Measurements from ENCODE around the gene MAN2B2.

Gene MAN2B2

DNA sequence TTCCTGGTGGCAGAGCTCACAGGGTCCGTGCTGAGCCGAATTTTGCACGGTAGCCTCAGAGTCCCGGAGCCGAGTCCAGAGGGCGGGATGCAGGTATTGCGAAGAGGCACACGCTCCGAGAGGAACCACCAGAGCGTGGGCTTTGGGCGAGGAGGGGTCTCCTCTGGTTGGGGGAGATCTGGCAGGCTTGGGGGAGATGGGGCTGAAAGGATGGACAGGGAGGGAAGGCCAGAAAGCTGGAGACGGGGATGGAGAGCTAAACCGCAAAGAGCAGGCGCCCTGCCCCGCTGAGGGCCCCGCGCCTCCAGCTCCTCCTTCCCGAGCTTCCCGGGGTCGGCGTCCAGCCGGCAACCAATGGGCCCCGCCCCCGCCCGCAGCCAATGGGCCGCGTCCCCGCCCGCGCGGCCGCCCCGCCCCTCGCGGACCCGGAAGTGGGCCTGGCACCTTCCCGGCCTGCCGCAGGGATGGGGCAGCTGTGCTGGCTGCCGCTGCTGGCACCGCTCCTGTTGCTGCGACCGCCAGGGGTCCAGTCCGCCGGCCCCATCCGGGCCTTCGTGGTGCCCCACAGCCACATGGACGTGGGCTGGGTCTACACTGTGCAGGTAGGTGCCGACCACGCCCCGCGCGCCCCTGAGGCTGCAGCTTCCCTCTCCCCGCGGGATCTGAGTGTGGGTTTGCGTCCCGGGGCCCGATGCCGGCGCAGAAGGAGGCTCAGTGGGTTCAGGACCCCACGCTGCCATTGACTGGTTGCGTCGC is at the start of gene MAN2B2:
Gene MAN2B2, plus strand, starts transcription at position 443 of the 756 bp plus-strand sequence. Its CDS starts 22 bp downstream, at position 465.
- peak; percentile 87 for DNase-seq (ENCODE audit: low read depth)

DNA sequence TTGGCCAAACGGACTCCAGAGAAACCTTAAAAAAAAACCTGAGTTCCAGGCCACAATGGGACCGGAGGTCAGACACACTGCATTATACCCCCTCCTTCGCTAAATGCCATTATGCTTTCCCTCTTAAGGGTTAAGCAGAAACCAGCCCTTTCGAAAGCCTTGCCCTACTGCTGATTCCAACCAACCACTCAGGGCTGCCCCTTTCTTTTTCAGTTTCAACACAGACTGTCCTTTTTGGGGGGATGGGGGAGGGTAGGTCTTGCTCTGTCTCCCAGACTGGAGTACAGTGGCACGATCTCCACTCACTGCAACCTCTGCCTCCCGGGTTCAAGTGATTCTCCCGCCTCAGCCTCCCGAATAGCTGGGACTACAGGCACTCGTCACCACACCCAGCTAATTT is 49.5 kb upstream of the MAN2B2 start:
- no peak for DNase-seq (ENCODE audit: low read depth)

DNA sequence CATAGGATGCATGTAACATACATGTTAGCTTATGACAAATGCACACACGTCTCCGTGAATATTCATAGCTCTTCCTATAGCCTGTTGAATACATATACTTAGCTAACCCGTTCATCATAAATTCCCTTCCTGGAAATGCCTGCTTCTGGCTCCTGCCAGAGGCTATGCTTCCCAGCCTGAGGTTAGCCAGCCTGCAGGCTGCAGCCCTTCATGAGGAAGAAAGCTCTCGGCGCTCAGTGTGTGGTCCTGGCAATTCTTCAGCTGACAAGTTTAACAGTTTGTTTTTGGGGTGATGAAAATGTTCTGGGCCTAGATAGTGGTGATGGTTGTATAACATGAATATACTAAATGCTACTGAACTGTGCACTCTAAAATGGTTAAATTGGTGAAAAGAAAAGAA is 48.8 kb upstream of the MAN2B2 start:
- DNase-seq (ENCODE audit: low read depth): no peak

DNA sequence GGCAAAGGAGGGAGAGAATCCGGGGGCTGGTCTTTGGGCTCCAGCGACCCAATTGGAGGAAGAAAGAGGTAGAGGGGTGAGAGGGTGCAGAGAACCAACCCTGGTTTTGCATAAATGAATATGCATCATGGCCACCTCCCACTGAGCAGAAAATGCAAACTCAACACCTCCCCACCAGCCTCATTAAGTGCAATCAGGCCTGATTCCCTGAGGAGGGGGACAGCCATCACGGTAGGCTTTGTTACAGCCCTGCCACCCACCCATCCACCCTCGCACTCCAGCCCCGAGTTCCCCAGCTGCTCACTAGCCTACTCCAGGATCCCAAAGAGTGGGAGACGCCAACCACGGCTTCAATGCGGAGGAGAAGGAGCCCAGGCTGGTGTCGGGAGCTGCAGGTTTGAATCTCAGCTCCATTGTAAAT is 48.3 kb upstream of the MAN2B2 start:
- DNase-seq (ENCODE audit: low read depth): no peak

- no peak for DNase-seq (ENCODE audit: low read depth)
Measured at GRCh38 chr4:6527259-6527658, 47.7 kb upstream of the MAN2B2 start.

DNA sequence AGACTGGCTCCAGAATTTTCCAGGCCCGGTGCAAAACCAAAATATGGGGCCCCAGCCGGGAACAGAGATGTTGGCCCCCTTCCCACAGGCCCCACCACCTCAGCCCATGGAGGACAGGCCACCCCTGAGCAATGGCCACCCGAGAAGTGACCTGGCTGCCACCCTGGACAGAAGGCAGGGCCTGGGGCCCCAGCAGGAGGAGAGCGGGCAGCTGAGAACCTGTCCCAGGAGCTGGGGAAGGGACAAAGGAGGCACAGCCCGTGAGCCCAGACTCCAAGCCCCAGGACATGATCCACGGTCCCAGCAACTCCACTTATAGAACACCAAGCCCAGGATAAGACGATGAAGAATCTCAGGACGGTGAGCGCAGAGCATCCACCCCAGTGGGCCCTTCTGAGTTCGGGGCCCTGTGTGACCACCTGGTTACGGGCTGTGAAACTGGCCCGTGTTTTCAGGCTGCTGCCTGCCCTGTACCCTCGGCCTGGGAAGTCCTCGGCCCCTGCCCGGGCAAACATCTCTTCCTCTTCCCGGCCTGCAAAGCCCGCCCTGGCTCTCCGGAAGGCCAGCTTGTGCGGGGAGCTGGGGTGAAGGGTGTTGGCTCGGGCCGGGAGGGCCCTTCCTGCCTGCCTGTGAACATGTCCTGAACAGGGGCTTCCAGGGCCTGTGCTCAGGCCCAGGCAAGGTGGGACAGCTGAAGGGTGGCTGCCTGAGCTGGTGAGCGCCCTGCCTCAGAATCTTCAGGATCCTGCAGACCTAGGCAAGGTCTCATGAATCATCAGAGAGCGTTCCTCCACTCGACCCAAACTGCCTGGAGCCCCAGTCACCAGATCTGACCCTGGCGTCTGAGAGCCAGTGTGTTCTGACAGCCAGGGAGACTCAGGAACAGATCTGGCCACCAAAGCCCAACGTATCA is 47.0 kb upstream of the MAN2B2 start:
- no peak for DNase-seq (ENCODE audit: low read depth)

DNA sequence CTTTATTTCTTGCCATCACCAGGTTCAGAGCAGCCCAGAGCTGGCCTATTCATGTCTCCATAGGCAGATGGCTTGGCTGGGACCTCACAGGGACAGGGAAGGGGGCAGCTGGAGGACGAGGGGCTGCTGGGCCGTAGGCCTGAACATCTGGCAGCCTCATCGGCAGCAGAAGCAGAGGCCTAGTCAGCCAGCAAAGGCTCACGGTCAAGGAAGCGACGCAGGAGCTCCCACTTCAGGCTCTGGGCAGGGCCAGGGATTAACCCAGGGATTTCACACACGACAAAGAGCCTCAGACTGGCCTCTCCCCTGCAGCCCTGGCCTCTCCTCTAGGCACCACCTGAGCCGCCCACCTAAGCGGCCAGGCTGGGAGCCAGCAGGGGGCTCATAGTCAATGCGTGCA is 46.0 kb upstream of the MAN2B2 start:
- DNase-seq (ENCODE audit: low read depth): no peak

- no peak for DNase-seq (ENCODE audit: low read depth)
Measured at GRCh38 chr4:6530301-6530700, 44.7 kb upstream of the MAN2B2 start.

DNA sequence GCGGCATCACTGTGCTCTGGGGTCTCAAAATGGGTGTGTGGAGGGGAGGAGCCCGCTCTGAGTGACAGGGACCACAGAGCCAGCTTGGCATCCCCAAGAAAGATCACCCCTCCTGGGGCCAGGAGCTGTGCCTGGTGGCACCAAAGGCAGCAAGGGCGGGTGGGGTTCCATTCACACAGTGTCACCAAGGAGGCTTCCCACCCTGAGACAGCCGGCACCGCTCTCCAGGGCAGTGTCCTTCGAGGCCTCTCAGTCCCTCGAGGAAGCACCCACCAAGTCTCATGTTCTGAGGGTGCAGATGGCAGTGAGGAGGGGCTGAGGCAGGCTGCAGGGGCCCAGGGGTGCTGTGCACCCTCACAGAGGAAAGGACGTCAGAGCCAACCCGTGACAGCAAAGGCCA is 44.0 kb upstream of the MAN2B2 start:
- DNase-seq (ENCODE audit: low read depth): no peak

- DNase-seq (ENCODE audit: low read depth): no peak
Measured at GRCh38 chr4:6532102-6532501, 42.9 kb upstream of the MAN2B2 start.

DNA sequence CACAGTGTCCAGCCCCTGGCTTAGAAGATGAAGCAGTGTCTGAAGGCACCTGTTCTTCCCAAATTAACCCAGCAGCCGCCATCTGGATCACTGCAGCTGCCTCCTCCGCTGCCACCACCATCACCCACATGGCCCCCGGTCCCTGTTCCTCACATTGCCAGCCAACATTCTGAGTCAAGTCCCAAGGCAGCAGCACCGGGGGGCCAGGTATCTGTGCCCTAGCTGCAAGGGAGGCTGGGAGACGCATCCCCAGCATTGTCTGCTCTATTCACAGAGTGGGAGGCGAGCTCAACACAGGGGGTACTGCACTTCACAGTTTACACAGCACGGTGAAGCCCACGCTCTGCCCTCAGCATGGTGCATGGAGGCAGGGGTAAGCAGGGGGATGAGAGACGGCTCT is 42.3 kb upstream of the MAN2B2 start:
- DNase-seq (ENCODE audit: low read depth): no peak

GRCh38 chr4:6534050-6534449 is 40.9 kb upstream of the MAN2B2 start:
- DNase-seq (ENCODE audit: low read depth): no peak

DNA sequence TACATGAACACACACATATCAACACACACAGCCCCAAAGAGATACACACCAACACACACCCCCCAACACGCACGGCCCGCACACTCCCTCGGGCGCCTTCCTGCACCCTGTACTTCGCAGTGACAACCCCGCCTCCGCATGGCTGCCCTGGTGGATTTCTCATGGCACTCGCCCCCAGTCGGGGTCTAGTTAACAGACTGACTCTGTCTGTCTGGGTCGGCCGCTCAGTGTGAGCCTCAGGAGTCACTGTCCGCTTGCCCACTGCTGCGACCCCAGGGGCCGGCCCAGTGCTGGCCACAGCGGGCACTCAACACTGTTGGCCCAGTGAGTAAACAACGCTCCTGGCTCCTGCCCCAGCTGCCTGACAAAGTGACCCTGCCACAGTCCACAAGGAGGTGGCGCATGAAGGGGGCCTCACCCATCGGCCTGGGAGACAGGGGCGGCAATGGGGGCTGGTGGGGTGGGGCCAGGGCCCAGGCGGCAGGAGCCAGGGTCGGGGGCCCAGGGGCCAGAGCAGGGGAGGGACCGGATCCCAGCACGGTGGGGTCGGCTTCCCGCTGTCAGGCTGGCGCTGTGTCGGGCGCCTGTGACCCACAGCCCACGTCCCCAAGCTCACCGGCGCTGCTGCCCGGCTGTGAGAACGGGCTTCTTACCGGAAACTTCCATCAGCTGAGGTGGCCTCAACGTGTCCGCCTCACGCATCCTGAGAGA is 40.2 kb upstream of the MAN2B2 start:
- DNase-seq (ENCODE audit: low read depth): no peak

DNA sequence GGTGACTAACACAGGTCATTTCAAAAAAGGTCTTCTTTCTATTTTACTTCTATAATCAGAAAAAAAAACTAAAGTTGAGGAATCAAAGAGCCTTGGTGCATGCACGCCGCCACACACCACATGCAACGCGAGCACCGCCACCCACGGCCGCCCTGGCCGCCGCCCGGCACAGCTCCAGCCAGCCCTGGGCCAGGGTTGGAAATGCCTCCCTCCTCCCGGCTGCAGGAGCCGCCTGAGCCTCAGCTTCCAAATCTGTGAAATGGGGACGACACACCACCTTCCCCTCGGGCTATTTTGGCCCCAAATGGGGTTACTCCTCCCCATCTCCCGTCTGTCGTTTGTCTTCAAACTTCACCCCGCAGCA is 39.7 kb upstream of the MAN2B2 start:
- DNase-seq (ENCODE audit: low read depth): no peak

DNA sequence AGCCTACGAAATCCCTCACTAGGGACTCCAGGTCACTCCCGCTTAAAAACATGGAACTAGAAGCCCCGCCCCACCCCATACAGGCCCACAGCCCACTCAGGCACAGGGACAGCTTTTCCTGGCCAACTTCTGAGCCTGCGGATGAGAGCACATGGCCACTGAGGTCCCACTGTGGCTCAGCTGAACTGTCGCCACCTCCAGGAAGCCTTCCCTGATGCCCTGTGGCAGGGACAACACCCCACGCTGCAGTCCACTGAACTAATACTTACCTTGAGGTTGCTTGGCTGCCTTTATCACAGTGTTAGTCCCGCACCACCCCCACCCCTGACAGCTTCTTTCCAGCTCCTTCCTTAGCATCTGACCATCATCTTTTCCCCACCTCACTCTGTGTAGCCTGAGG is 39.3 kb upstream of the MAN2B2 start:
- no peak for DNase-seq (ENCODE audit: low read depth)

GRCh38 chr4:6538111-6538510 is 36.9 kb upstream of the MAN2B2 start:
- no peak for DNase-seq (ENCODE audit: low read depth)

GRCh38 chr4:6538575-6538974 is 36.4 kb upstream of the MAN2B2 start:
- no peak for DNase-seq (ENCODE audit: low read depth)

GRCh38 chr4:6539009-6539764 is 35.8 kb upstream of the MAN2B2 start:
- no peak for DNase-seq (ENCODE audit: low read depth)

- DNase-seq (ENCODE audit: low read depth): no peak
Measured at GRCh38 chr4:6540879-6541278, 34.1 kb upstream of the MAN2B2 start.

DNA sequence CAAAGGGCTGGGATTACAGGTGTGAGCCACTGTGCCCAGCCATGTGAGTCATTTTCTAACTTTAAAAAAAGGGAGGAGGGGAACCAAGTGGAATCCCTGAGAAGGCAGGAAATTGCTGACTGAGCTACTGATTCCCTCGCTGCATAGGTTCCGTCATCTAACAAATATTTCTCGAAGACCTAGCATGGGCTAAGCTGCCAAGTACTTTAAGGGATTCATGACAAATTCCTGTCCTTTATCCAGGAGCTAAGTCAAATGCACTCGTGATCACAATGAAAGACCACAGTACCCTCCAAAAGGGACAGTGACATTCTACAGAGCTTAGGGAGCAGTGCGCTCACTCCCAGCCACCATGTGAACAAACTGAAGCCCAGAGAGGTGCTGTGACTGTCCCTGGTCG is 33.2 kb upstream of the MAN2B2 start:
- DNase-seq (ENCODE audit: low read depth): no peak

DNA sequence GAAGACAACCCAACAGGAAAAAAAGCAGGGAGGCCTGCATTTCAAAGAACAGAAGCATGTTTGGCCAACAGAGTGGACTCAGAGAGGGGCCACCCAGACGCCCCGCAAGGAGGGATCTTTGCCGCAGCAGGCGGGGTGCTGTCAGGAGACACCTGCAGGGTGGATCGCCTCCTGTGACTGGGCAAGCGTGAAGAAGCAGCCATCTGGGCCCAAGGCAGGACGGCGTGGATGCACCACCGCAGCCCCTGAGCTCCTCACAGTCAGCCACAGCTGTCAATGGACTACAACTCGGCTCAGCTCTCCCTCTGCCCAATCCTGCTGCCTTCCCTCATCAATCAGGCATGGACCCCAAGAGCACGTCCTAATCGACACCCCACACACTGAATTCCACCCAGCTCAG is 32.0 kb upstream of the MAN2B2 start:
- DNase-seq (ENCODE audit: low read depth): no peak

DNA sequence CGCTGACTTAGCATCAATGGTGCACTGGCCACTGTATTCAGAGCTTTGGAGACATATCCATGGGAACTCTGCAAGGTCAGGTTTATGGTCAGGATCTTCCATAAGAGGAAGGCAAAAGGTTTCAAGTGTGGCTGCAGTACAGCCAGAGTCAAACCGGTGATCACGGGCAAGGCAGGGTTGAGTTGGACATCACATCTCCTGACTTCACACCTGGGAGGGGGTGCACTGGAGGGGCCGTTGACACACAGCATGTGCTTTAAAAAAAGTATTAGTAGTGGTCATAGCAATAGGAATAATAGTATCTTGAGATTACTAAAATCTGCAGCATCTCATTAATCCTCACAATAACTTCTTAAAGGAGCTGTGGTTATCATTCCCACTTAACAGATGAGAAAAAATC is 28.9 kb upstream of the MAN2B2 start:
- DNase-seq (ENCODE audit: low read depth): no peak
